Pancreas (tissue), 10 donors: Measurements from ENCODE around the gene DHRS13. TPM values are rescaled to one million over a fixed set of nuclear protein-coding genes. Genes with fewer than 3 reads are reported as not detected.
A peak's percentile ranks its signal among the peaks of the same experiment; 100 is the strongest.

ENCODE experiments used
- ATAC-seq, 4 donors: fragments of 200-7000 bp; cut with Tn5 transposase; one replicate each; pipeline versions ENCODE4 v1.8.0 to v1.9.1; 2020; ENCODE audit warnings: mild to moderate bottlenecking in 4 of 4, moderate library complexity in 4 of 4
- DNase-seq, 6 donors: peaks; one replicate each; pipeline ENCODE4 v3.0.0-alpha.2; 2020
- FAIRE-seq: peaks from 2 replicates; lab custom pipeline; 2012; peaks lifted over from hg19 to GRCh38; lab: Jason Lieb, UNC
- H3K27ac ChIP-seq, 4 donors: fragments of 200-600 bp; sonication (generic); 1 replicate in 3 of 4; 2 replicates in 1 of 4; pipeline versions ENCODE4 v1.5.0 to v1.8.0; 2020
- H3K27me3 ChIP-seq, 4 donors: fragments of 200-600 bp; one replicate each; pipeline ENCODE4 v1.8.0; 2021
- H3K36me3 ChIP-seq, 3 donors: fragments of 200-600 bp; sonication (generic) in 1 of 3; one replicate each; pipeline versions ENCODE4 v1.5.0 to v1.8.0; 2020 to 2021
- H3K4me1 ChIP-seq, 3 donors: fragments of 200-600 bp; one replicate each; pipeline ENCODE4 v1.8.0; 2021
- H3K4me3 ChIP-seq, 4 donors: fragments of 200-600 bp; sonication (generic) in 2 of 4; one replicate each; pipeline versions ENCODE4 v1.5.0 to v1.8.0; 2020 to 2021
- H3K9me3 ChIP-seq, 4 donors: fragments of 200-600 bp; one replicate each; pipeline ENCODE4 v1.8.0; 2021
- CTCF ChIP-seq, 4 donors: fragments of 200-600 bp; sonication (generic) in 3 of 4; IDR thresholded peaks; one replicate each; pipeline versions ENCODE4 v1.5.0 to v1.8.0; 2021; ENCODE audit warnings: antibody characterized with exemption in 4 of 4
- WGBS, 2 donors: extraction: QIAGEN DNeasy Blood & Tissue Kit; methylation state at CpG; one replicate each; pipeline ENCODE4 v1.1.7; 2013; 5-methylcytosine and 5-hydroxymethylcytosine counted together
- intact Hi-C, 3 donors: fragments of 100-400 bp; cut with DNase I; formaldehyde crosslinking; loops; one replicate each; pipeline versions ENCODE4 v1.11.1 to v1.14.2; 2022
- polyA plus RNA-seq, 2 donors: library from polyadenylated mRNA; stranded (reverse); fragments of 200-250 nt; gene quantifications; one replicate each; pipeline ENCODE4 v1.2.3, GENCODE V29; 2013
- total RNA-seq, 6 donors: library from RNA; stranded (reverse); fragmentation: NEBNext Ultra II Directional in 4 of 6; extraction: Animal tissue kit (Norgen Biotek cat#: 25700) in 4 of 6; gene quantifications; one replicate each; pipeline versions ENCODE4 v1.2.1 to v1.2.4, GENCODE V29; 2021 to 2023
- donor health status: healthy with polysubstance abuse.
- donor health status: DM: no; HTN: no; CAD: no; lungs with moderate emphysema.
- donor health status: DM: no; HTN: no; CAD: no.
- donor health status: control.
- donor health status: control.
- donor health status: Bipolar disorder and iron deficiency.
- donor health status: DM: yes; HTN: yes; CAD: no.
- donor health status: DM: no; HTN: no; CAD: no.
- donor health status: DM: no; HTN: no; CAD: no.
- donor health status: DM: yes; HTN: yes; CAD: no.

The DHRS13 gene
- total and polyA plus RNA-seq, 8 donors, result 2.6 to 9.8 (median 5.5) TPM

- Histone ChIP-seq H3K27me3 (no peaks in the 10 kb centered on the region), H3K27ac (no peak overlapping the region), H3K9me3 (no peaks in the 10 kb centered on the region), H3K36me3 (peaks cover 0 to 54% (median 5%) of the 10 kb centered on the region in 3 donors), H3K4me1 (no peaks in the 10 kb centered on the region), H3K4me3 (no peak overlapping the region)
- intact Hi-C loops, result no loop called here
- 94 to 97% methylated on average over 17 of the region's 17 CpGs for WGBS, 2 donors
- DNase-seq (peak in 1 of 6 donors; percentile 39), FAIRE-seq (no peak), ATAC-seq (no peak)
- no peak for TF ChIP-seq CTCF (IDR thresholded peaks at IDR 0.05)
These were observed 21.3 kb downstream of the DHRS13 start for GRCh38 chr17:28881533-28882056.

- Histone ChIP-seq H3K27me3 (no peaks in the 10 kb centered on the region), H3K4me3 (no peak overlapping the region), H3K27ac (no peak overlapping the region), H3K4me1 (no peaks in the 10 kb centered on the region), H3K9me3 (no peaks in the 10 kb centered on the region), H3K36me3 (peaks cover 0 to 54% (median 5%) of the 10 kb centered on the region in 3 donors)
- no peak for TF ChIP-seq CTCF (IDR thresholded peaks at IDR 0.05)
- ATAC-seq (no peak), DNase-seq (peak in 1 of 6 donors; percentile 56), FAIRE-seq (no peak)
- intact Hi-C loops, result no loop called here
- WGBS, 2 donors, result 78 to 86% methylated on average over 10 of the region's 10 CpGs
These were observed 22.3 kb downstream of the DHRS13 start for GRCh38 chr17:28880572-28880945.

GRCh38 chr17:28879886-28880571 is 22.9 kb downstream of the DHRS13 start:
- intact Hi-C loops, result no loop called here
- ATAC-seq, result no peak
- H3K36me3 ChIP-seq, result peaks cover 0 to 48% (median 5%) of the 10 kb centered on the region in 3 donors
- no peaks in the 10 kb centered on the region for H3K9me3 ChIP-seq
- H3K27me3 ChIP-seq, result no peaks in the 10 kb centered on the region
- 76 to 79% methylated on average over 9 of the region's 9 CpGs for WGBS, 2 donors
- H3K27ac ChIP-seq, result no peak overlapping the region
- H3K4me1 ChIP-seq, result no peaks in the 10 kb centered on the region
- DNase-seq, result peak in 1 of 6 donors; percentile 34
- TF ChIP-seq CTCF (IDR thresholded peaks at IDR 0.05), result no peak
- FAIRE-seq, result no peak
- no peak overlapping the region for H3K4me3 ChIP-seq

GRCh38 chr17:28878981-28879380 is 23.9 kb downstream of the DHRS13 start:
- H3K27me3 ChIP-seq, result no peaks in the 10 kb centered on the region
- intact Hi-C loops, result no loop called here
- FAIRE-seq (no peak), ATAC-seq (peak in 3 of 4 donors; percentile 63 to 80 (median 77)), DNase-seq (peak in 1 of 6 donors; percentile 18)
- H3K36me3 ChIP-seq, result peaks cover 0 to 42% (median 5%) of the 10 kb centered on the region in 3 donors
- TF ChIP-seq CTCF (IDR thresholded peaks at IDR 0.05), result no peak
- no peak overlapping the region for H3K27ac ChIP-seq
- no peak overlapping the region for H3K4me3 ChIP-seq
- 65 to 83% methylated on average over 4 of the region's 4 CpGs for WGBS, 2 donors
- H3K4me1 ChIP-seq, result no peaks in the 10 kb centered on the region
- H3K9me3 ChIP-seq, result no peaks in the 10 kb centered on the region
